Naive thymus-derived CD4-positive, alpha-beta T cell (primary cell): ENCODE data around the gene HSPA9. TPM values are rescaled to one million over a fixed set of nuclear protein-coding genes. Genes with fewer than 3 reads are reported as not detected.

Experiments
- ATAC-seq: fragments of 150-1000 bp; cut with Tn5 transposase; 2 replicates; pipeline ENCODE4 v1.10.0; 2021; ENCODE audit warnings: mild to moderate bottlenecking, moderate library complexity
- CTCF ChIA-PET: fragments of 350-600 bp; sonication (Branson Sonifier 250); formaldehyde crosslinking; loops from one replicate; lab custom pipeline; 2021; ENCODE audit warnings: antibody characterized with exemption; lab: Charles Lee
- POLR2A ChIA-PET: fragments of 350-600 bp; sonication (Branson Sonifier 250); formaldehyde crosslinking; loops from one replicate; lab custom pipeline; 2021; ENCODE audit warnings: antibody characterized with exemption, inconsistent platforms; lab: Charles Lee
- DNase-seq, 9 donors: peaks; one replicate each; pipeline versions ENCODE4 v3.0.0 to v3.0.0-alpha.2; 2020 to 2022; ENCODE audit warnings: mixed read lengths in 1 of 9
- H3K27ac ChIP-seq: one replicate; pipeline ENCODE4 v1.7.0; 2013; ENCODE audit warnings: mild to moderate bottlenecking, low read depth, low read length, moderate library complexity
- H3K27me3 ChIP-seq, 2 donors: one replicate each; pipeline ENCODE4 v1.7.0; 2013; ENCODE audit warnings: low read length in 2 of 2, mild to moderate bottlenecking in 2 of 2, moderate library complexity in 2 of 2; ENCODE audit not compliant: control insufficient read depth in 2 of 2, insufficient read depth in 2 of 2
- H3K36me3 ChIP-seq, 3 experiments: 1 replicate in 2 of 3; 2 replicates in 1 of 3; pipeline ENCODE4 v1.7.0; 2013; ENCODE audit warnings: low read length in 3 of 3, mild to moderate bottlenecking in 3 of 3, moderate library complexity in 1 of 3; ENCODE audit not compliant: insufficient read depth in 3 of 3, control insufficient read depth in 2 of 3
- H3K4me1 ChIP-seq, 2 donors: one replicate each; pipeline ENCODE4 v1.7.0; 2013; ENCODE audit warnings: low read length in 2 of 2, mild to moderate bottlenecking in 2 of 2, moderate library complexity in 1 of 2; ENCODE audit not compliant: control insufficient read depth in 2 of 2, insufficient read depth in 2 of 2
- H3K4me3 ChIP-seq: 2 replicates; pipeline ENCODE4 v1.7.0; 2013; ENCODE audit warnings: mild to moderate bottlenecking, low read length
- H3K9me3 ChIP-seq, 3 experiments: 1 replicate in 2 of 3; 2 replicates in 1 of 3; pipeline ENCODE4 v1.7.0; 2013; ENCODE audit warnings: low read length in 3 of 3; ENCODE audit not compliant: control insufficient read depth in 2 of 3
- H3K27ac Mint-ChIP-seq, 9 donors: one replicate each; pipeline ENCODE4 v1.8.0; 2020 to 2022; ENCODE audit warnings: mixed read lengths in 9 of 9, mild to moderate bottlenecking in 8 of 9, moderate library complexity in 5 of 9, inconsistent platforms in 2 of 9
- H3K27me3 Mint-ChIP-seq, 5 donors: one replicate each; pipeline ENCODE4 v1.8.0; 2021 to 2022; ENCODE audit warnings: mixed read lengths in 5 of 5, mild to moderate bottlenecking in 1 of 5
- H3K36me3 Mint-ChIP-seq, 5 donors: one replicate each; pipeline ENCODE4 v1.8.0; 2020 to 2022; ENCODE audit warnings: mixed read lengths in 5 of 5, mild to moderate bottlenecking in 3 of 5, inconsistent platforms in 1 of 5
- H3K4me1 Mint-ChIP-seq, 7 donors: one replicate each; pipeline ENCODE4 v1.8.0; 2020 to 2022; ENCODE audit warnings: mixed read lengths in 7 of 7, mild to moderate bottlenecking in 3 of 7, inconsistent platforms in 1 of 7
- H3K4me3 Mint-ChIP-seq, 10 donors: one replicate each; pipeline ENCODE4 v1.8.0; 2020 to 2022; ENCODE audit warnings: mild to moderate bottlenecking in 10 of 10, mixed read lengths in 10 of 10, moderate library complexity in 6 of 10, inconsistent platforms in 2 of 10
- H3K9me3 Mint-ChIP-seq, 11 donors: one replicate each; pipeline ENCODE4 v1.8.0; 2020 to 2022; ENCODE audit warnings: mixed read lengths in 11 of 11, mild to moderate bottlenecking in 4 of 11, inconsistent platforms in 1 of 11, moderate library complexity in 1 of 11
- intact Hi-C, 2 donors: fragments of 100-400 bp; cut with micrococcal nuclease; formaldehyde crosslinking; loops; one replicate each; pipeline ENCODE4 v1.15.1; 2023
- polyA plus RNA-seq, 2 donors: library from polyadenylated mRNA; unstranded; fragments of 300-500 nt; fragmentation: Illumina TruSeq; gene quantifications; one replicate each; pipeline ENCODE4 v1.2.3, GENCODE V29; 2021
- total RNA-seq, 6 experiments: library from RNA in 5 of 6; stranded (reverse) in 5 of 6; gene quantifications; 1 replicate in 5 of 6; 2 replicates in 1 of 6; pipeline ENCODE4 v1.2.3 and lab custom pipeline; 2021 to 2026

The HSPA9 gene
- total and polyA plus RNA-seq, 7 experiments from 2014 or later = 143 to 274 (median 171) TPM

- Histone ChIP-seq H3K27ac (peak overlapping the region; percentile 94), H3K4me1 (peaks cover 34 to 41% of the 10 kb centered on the region in 2 donors), H3K4me3 (peak overlapping the region; percentile 87), H3K36me3 (peaks cover 0 to 15% (median 0%) of the 10 kb centered on the region in 3 experiments), H3K9me3 (no peaks in the 10 kb centered on the region), H3K27me3 (no peaks in the 10 kb centered on the region)
- peak in 1 of 9 donors; percentile 21 for DNase-seq
- Mint-ChIP-seq H3K4me1 (peaks cover 49 to 83% (median 69%) of the 10 kb centered on the region in 7 donors), H3K27me3 (no peaks in the 10 kb centered on the region), H3K36me3 (peaks cover 0 to 8% (median 0%) of the 10 kb centered on the region in 5 donors), H3K27ac (peak overlapping the region; percentile 97 to 100 (median 100)), H3K4me3 (peak overlapping the region; percentile 94 to 100 (median 99)), H3K9me3 (peaks cover 0 to 1% (median 0%) of the 10 kb centered on the region in 11 donors)
- ATAC-seq = no peak
- CTCF ChIA-PET = interaction anchor here (0.6 to 2.9 kb wide), 6 partner anchors 34 to 722 kb away, joined by 4 to 12 read pairs (median 5); partner anchors contain the start of gene KDM3B
- intact Hi-C loops = loop anchor here (2.0 to 10.0 kb wide), 6 partner anchors 510 to 1862 kb away; partner anchors contain the start of genes FAM13B (in 2 of the 2), ANKHD1 (in 1 of the 2), HNRNPA0 (in 1 of the 2) and PFDN1 (in 1 of the 2)
- POLR2A ChIA-PET = interaction anchor here (1.0 to 4.0 kb wide), 12 partner anchors 9 to 940 kb away, joined by 3 to 62 read pairs (median 10); partner anchors contain the start of genes BRD8, CDC25C, EGR1 and FAM53C
Observed at GRCh38 chr5:138542180-138542955, 32.8 kb downstream of the HSPA9 start.

- intact Hi-C loops = loop anchor here (2.0 to 10.0 kb wide), 6 partner anchors 509 to 1863 kb away; partner anchors contain the start of genes FAM13B (in 2 of the 2), ANKHD1 (in 1 of the 2), HNRNPA0 (in 1 of the 2) and PFDN1 (in 1 of the 2)
- POLR2A ChIA-PET = interaction anchor here (0.5 to 4.0 kb wide), 4 partner anchors 16 to 751 kb away, joined by 3 to 62 read pairs (median 8); partner anchors contain the start of genes HSPA9 and MATR3
- Histone ChIP-seq H3K27me3 (no peaks in the 10 kb centered on the region), H3K36me3 (peaks cover 0 to 17% (median 0%) of the 10 kb centered on the region in 3 experiments), H3K4me1 (peaks cover 39 to 42% of the 10 kb centered on the region in 2 donors), H3K27ac (peak overlapping the region; percentile 94), H3K4me3 (peak overlapping the region; percentile 87), H3K9me3 (no peaks in the 10 kb centered on the region)
- peaks cover 0 to 8% (median 0%) of the 10 kb centered on the region in 5 donors for H3K36me3 Mint-ChIP-seq
- peak overlapping the region; percentile 92 to 100 (median 100) for H3K27ac Mint-ChIP-seq
- DNase-seq = no peak
- H3K4me3 Mint-ChIP-seq = peak overlapping the region; percentile 94 to 100 (median 99)
- CTCF ChIA-PET = interaction anchor here (2.9 kb wide), 1 partner anchor 38 kb away, joined by 12 read pairs; no protein-coding TSS in a partner anchor
- ATAC-seq = no peak
- H3K9me3 Mint-ChIP-seq = peaks cover 0 to 1% (median 0%) of the 10 kb centered on the region in 11 donors
- no peaks in the 10 kb centered on the region for H3K27me3 Mint-ChIP-seq
- peaks cover 49 to 84% (median 74%) of the 10 kb centered on the region in 7 donors for H3K4me1 Mint-ChIP-seq
Observed at GRCh38 chr5:138541511-138542179, 33.6 kb downstream of the HSPA9 start.

GRCh38 chr5:138539791-138540190 is 35.4 kb downstream of the HSPA9 start:
- POLR2A ChIA-PET = no interaction called here
- Histone ChIP-seq H3K36me3 (peaks cover 0 to 22% (median 0%) of the 10 kb centered on the region in 3 experiments), H3K4me1 (peaks cover 28 to 40% of the 10 kb centered on the region in 2 donors), H3K4me3 (no peak overlapping the region), H3K27ac (no peak overlapping the region), H3K9me3 (no peaks in the 10 kb centered on the region), H3K27me3 (no peaks in the 10 kb centered on the region)
- DNase-seq = no peak
- peak overlapping the region in 1 of 9 donors; percentile 8 for H3K27ac Mint-ChIP-seq
- peaks cover 0 to 1% (median 0%) of the 10 kb centered on the region in 11 donors for H3K9me3 Mint-ChIP-seq
- H3K4me3 Mint-ChIP-seq = peak overlapping the region in 5 of 10 donors; percentile 9 to 100 (median 32)
- no peaks in the 10 kb centered on the region for H3K27me3 Mint-ChIP-seq
- no peak for ATAC-seq
- CTCF ChIA-PET = interaction anchor here (0.6 kb wide), 1 partner anchor 797 kb away, joined by 3 read pairs; no protein-coding TSS in a partner anchor
- peaks cover 0 to 12% (median 3%) of the 10 kb centered on the region in 5 donors for H3K36me3 Mint-ChIP-seq
- peaks cover 36 to 79% (median 69%) of the 10 kb centered on the region in 7 donors for H3K4me1 Mint-ChIP-seq
- intact Hi-C loops = loop anchor here (5.0 to 10.0 kb wide), 4 partner anchors 507 to 1865 kb away; partner anchors contain the start of genes ANKHD1 (in 1 of the 2), FAM13B (in 1 of the 2), HNRNPA0 (in 1 of the 2) and UBE2D2 (in 1 of the 2)

- Mint-ChIP-seq H3K36me3 (peaks cover 0 to 9% (median 5%) of the 10 kb centered on the region in 5 donors), H3K9me3 (peaks cover 0 to 1% (median 0%) of the 10 kb centered on the region in 11 donors), H3K27me3 (no peaks in the 10 kb centered on the region), H3K4me1 (peaks cover 31 to 77% (median 68%) of the 10 kb centered on the region in 7 donors), H3K27ac (no peak overlapping the region), H3K4me3 (peak overlapping the region in 2 of 10 donors; percentile 2 to 100)
- no peak overlapping the region for H3K4me3 ChIP-seq
- H3K4me1 ChIP-seq = peaks cover 21 to 36% of the 10 kb centered on the region in 2 donors
- no peaks in the 10 kb centered on the region for H3K27me3 ChIP-seq
- H3K36me3 ChIP-seq = peaks cover 0 to 22% (median 0%) of the 10 kb centered on the region in 3 experiments
- H3K27ac ChIP-seq = no peak overlapping the region
- ChIA-PET POLR2A (no interaction called here), CTCF (interaction anchor here (0.6 kb wide), 1 partner anchor 796 kb away, joined by 3 read pairs; no protein-coding TSS in a partner anchor)
- H3K9me3 ChIP-seq = no peaks in the 10 kb centered on the region
- DNase-seq (no peak), ATAC-seq (no peak)
- intact Hi-C loops = no loop called here
Observed at GRCh38 chr5:138538943-138539627, 36.1 kb downstream of the HSPA9 start.

- Mint-ChIP-seq H3K4me1 (peaks cover 34 to 81% (median 75%) of the 10 kb centered on the region in 7 donors), H3K9me3 (no peaks in the 10 kb centered on the region), H3K36me3 (peaks cover 3 to 10% (median 5%) of the 10 kb centered on the region in 5 donors), H3K27ac (peak overlapping the region in 3 of 9 donors; percentile 51 to 77 (median 76)), H3K27me3 (no peaks in the 10 kb centered on the region), H3K4me3 (no peak overlapping the region)
- Histone ChIP-seq H3K36me3 (peaks cover 0 to 16% (median 0%) of the 10 kb centered on the region in 3 experiments), H3K4me1 (peaks cover 17 to 31% of the 10 kb centered on the region in 2 donors), H3K27ac (no peak overlapping the region), H3K4me3 (no peak overlapping the region), H3K9me3 (no peaks in the 10 kb centered on the region), H3K27me3 (no peaks in the 10 kb centered on the region)
- ATAC-seq = peak; percentile 80
- ChIA-PET POLR2A (interaction anchor here (0.8 kb wide), 1 partner anchor 344 kb away, joined by 3 read pairs; no protein-coding TSS in a partner anchor), CTCF (no interaction called here)
- intact Hi-C loops = no loop called here
- DNase-seq = peak in 2 of 9 donors; percentile 13 to 25
Observed at GRCh38 chr5:138536665-138537315, 38.4 kb downstream of the HSPA9 start.
